ENCODE data around the gene FANK1. TPM values are rescaled to one million over a fixed set of nuclear protein-coding genes. Genes with fewer than 3 reads are reported as not detected.
"Not testable (repeated sequence)": the region's sequence is repeated elsewhere in the genome, so short reads cannot be mapped to it uniquely, and the experiment has no call there.

The FANK1 gene
- total and polyA plus RNA-seq, 2 donors (not counting 1 experiment from before 2014, with no cell fraction given) = 0.13 TPM; not detected in 1

- Histone ChIP-seq H4K20me1 (ENCODE audit: control insufficient read depth, insufficient read depth, low read length, poor library complexity, severe bottlenecking) (no peaks in the 10 kb centered on the region), H3K36me3 (replicated peaks in 1 of 2; ENCODE audit: control extremely low read depth in 1 of 2, control insufficient read depth in 1 of 2, extremely low read depth in 1 of 2, insufficient read depth in 2 of 2, low read length in 1 of 2) (no peaks in the 10 kb centered on the region), H3K9ac (ENCODE audit: low read length) (no peak overlapping the region), H3K27me3 (replicated peaks in 1 of 4; ENCODE audit: control extremely low read depth in 1 of 4, control insufficient read depth in 3 of 4, insufficient read depth in 4 of 4, low read length in 3 of 4) (no peaks in the 10 kb centered on the region), H3K9me3 (ENCODE audit: control extremely low read depth in 1 of 3, control insufficient read depth in 2 of 3, insufficient read depth in 1 of 3, low read length in 2 of 3) (no peaks in the 10 kb centered on the region), H2AFZ (ENCODE audit: insufficient read depth, low read depth, low read length, poor library complexity, severe bottlenecking) (no peak overlapping the region), H3K27ac (ENCODE audit: low read length in 2 of 2) (no peak overlapping the region), H3K4me3 (ENCODE audit: control extremely low read depth in 1 of 5, extremely low read depth in 1 of 5, insufficient read depth in 1 of 5, low read depth in 2 of 5, low read length in 4 of 5) (no peak overlapping the region), H3K79me2 (ENCODE audit: control insufficient read depth, insufficient read depth, low read length) (no peaks in the 10 kb centered on the region), H3K4me2 (replicated peaks; ENCODE audit: low read depth, low read length, poor library complexity, severe bottlenecking) (no peak overlapping the region), H3K4me1 (ENCODE audit: control insufficient read depth in 2 of 2, insufficient read depth in 2 of 2, low read length in 2 of 2) (no peaks in the 10 kb centered on the region)
- intact Hi-C loops (cut with micrococcal nuclease) = no loop called here
- no peak for ATAC-seq (ENCODE audit: low read depth)
- H3K4me1 Mint-ChIP-seq = no peaks in the 10 kb centered on the region
- TF ChIP-seq CTCF (IDR thresholded peaks at IDR 0.05) (no peak), EZH2 (IDR thresholded peaks at IDR 0.05; ENCODE audit: borderline replicate concordance, insufficient read depth, low read depth, low read length, poor library complexity, severe bottlenecking) (no peak)
- CTCF ChIA-PET = no interaction called here
- H3K27ac Mint-ChIP-seq = no peak overlapping the region
- H3K27me3 Mint-ChIP-seq = peaks cover 7% of the 10 kb centered on the region
- POLR2A ChIA-PET = no interaction called here
- DNase-seq = no peak
- H3K9me3 Mint-ChIP-seq (ENCODE audit: insufficient read depth) = peaks cover 2% of the 10 kb centered on the region
- WGBS (ENCODE audit: insufficient coverage) = no CpG with 5 or more reads among the region's 3 CpGs
- no peak overlapping the region for H3K4me3 Mint-ChIP-seq
Measured at GRCh38 chr10:125916977-125917376, 20.6 kb downstream of the FANK1 start.

GRCh38 chr10:125917704-125918361, 21.5 kb downstream of the FANK1 start:
- H3K9ac ChIP-seq (ENCODE audit: low read length); intact Hi-C loops (cut with micrococcal nuclease); H3K27me3 Mint-ChIP-seq; H3K9me3 ChIP-seq (ENCODE audit: control extremely low read depth in 1 of 3, control insufficient read depth in 2 of 3, insufficient read depth in 1 of 3, low read length in 2 of 3); ATAC-seq (ENCODE audit: low read depth); H4K20me1 ChIP-seq (ENCODE audit: control insufficient read depth, insufficient read depth, low read length, poor library complexity, severe bottlenecking); H3K79me2 ChIP-seq (ENCODE audit: control insufficient read depth, insufficient read depth, low read length); CTCF ChIA-PET; H3K4me1 ChIP-seq (ENCODE audit: control insufficient read depth in 2 of 2, insufficient read depth in 2 of 2, low read length in 2 of 2); H3K4me3 ChIP-seq (ENCODE audit: control extremely low read depth in 1 of 5, extremely low read depth in 1 of 5, insufficient read depth in 1 of 5, low read depth in 2 of 5, low read length in 4 of 5); H3K27ac ChIP-seq (ENCODE audit: low read length in 2 of 2); H3K4me2 ChIP-seq (replicated peaks; ENCODE audit: low read depth, low read length, poor library complexity, severe bottlenecking); H2AFZ ChIP-seq (ENCODE audit: insufficient read depth, low read depth, low read length, poor library complexity, severe bottlenecking); H3K36me3 ChIP-seq (replicated peaks in 1 of 2; ENCODE audit: control extremely low read depth in 1 of 2, control insufficient read depth in 1 of 2, extremely low read depth in 1 of 2, insufficient read depth in 2 of 2, low read length in 1 of 2); H3K27ac Mint-ChIP-seq; POLR2A ChIA-PET; H3K4me3 Mint-ChIP-seq; H3K4me1 Mint-ChIP-seq; H3K27me3 ChIP-seq (replicated peaks in 1 of 4; ENCODE audit: control extremely low read depth in 1 of 4, control insufficient read depth in 3 of 4, insufficient read depth in 4 of 4, low read length in 3 of 4); H3K9me3 Mint-ChIP-seq (ENCODE audit: insufficient read depth); DNase-seq: not testable (repeated sequence)
- WGBS (ENCODE audit: insufficient coverage) = 82% methylated on average over 6 of the region's 8 CpGs

GRCh38 chr10:125921643-125922306, 25.4 kb downstream of the FANK1 start:
- H3K36me3 ChIP-seq (replicated peaks in 1 of 2; ENCODE audit: control extremely low read depth in 1 of 2, control insufficient read depth in 1 of 2, extremely low read depth in 1 of 2, insufficient read depth in 2 of 2, low read length in 1 of 2); H3K4me2 ChIP-seq (replicated peaks; ENCODE audit: low read depth, low read length, poor library complexity, severe bottlenecking); CTCF ChIA-PET; H3K27ac ChIP-seq (ENCODE audit: low read length in 2 of 2); H3K4me1 Mint-ChIP-seq; H3K27me3 Mint-ChIP-seq; H4K20me1 ChIP-seq (ENCODE audit: control insufficient read depth, insufficient read depth, low read length, poor library complexity, severe bottlenecking); intact Hi-C loops (cut with micrococcal nuclease); H3K27ac Mint-ChIP-seq; H3K79me2 ChIP-seq (ENCODE audit: control insufficient read depth, insufficient read depth, low read length); H3K9ac ChIP-seq (ENCODE audit: low read length); H3K4me3 ChIP-seq (ENCODE audit: control extremely low read depth in 1 of 5, extremely low read depth in 1 of 5, insufficient read depth in 1 of 5, low read depth in 2 of 5, low read length in 4 of 5); H3K27me3 ChIP-seq (replicated peaks in 1 of 4; ENCODE audit: control extremely low read depth in 1 of 4, control insufficient read depth in 3 of 4, insufficient read depth in 4 of 4, low read length in 3 of 4); H3K4me3 Mint-ChIP-seq; H3K9me3 Mint-ChIP-seq (ENCODE audit: insufficient read depth); H2AFZ ChIP-seq (ENCODE audit: insufficient read depth, low read depth, low read length, poor library complexity, severe bottlenecking); H3K4me1 ChIP-seq (ENCODE audit: control insufficient read depth in 2 of 2, insufficient read depth in 2 of 2, low read length in 2 of 2); ATAC-seq (ENCODE audit: low read depth); H3K9me3 ChIP-seq (ENCODE audit: control extremely low read depth in 1 of 3, control insufficient read depth in 2 of 3, insufficient read depth in 1 of 3, low read length in 2 of 3); POLR2A ChIA-PET; DNase-seq: not testable (repeated sequence)
- no CpG with 5 or more reads among the region's 2 CpGs for WGBS (ENCODE audit: insufficient coverage)
